ENCODE data around the gene SYNM. TPM values are rescaled to one million over a fixed set of nuclear protein-coding genes. Genes with fewer than 3 reads are reported as not detected.

The SYNM gene
- total and polyA plus RNA-seq, 2 of the 8 experiments (the other 6 are each of a cell fraction or from before 2014, with no cell fraction given) = 0.89 to 2.0 TPM

DNA sequence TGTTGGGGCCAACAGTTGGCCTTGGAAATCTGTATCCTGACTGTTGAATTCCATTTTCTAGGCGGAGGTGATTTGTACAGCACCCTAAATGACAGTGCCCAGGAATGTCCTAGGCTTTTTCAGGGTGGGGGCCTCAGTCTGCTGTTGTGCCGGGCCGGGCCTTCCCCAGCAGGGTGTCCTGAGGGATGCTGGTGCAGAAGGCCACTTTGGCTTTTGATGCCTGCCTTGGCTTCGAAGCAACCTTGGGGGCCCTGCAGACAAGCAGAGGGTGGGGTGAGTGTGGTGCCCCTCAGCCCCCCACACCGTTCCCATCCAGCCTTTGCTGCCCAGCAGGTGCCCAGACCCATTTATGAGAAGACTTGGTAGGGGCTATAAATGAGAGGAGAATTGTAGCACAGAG is 33.0 kb downstream of the SYNM start:
- no peak overlapping the region for H2BK12ac ChIP-seq (ENCODE audit: low read depth, low read length)
- no peaks in the 10 kb centered on the region for H3K23me2 ChIP-seq (ENCODE audit: low read depth, low read length)
- H4K91ac ChIP-seq (replicated peaks; ENCODE audit: insufficient read length, low read length) = no peak overlapping the region
- no peak overlapping the region for H3K27ac ChIP-seq (ENCODE audit: low read depth, low read length)
- 84% methylated on average over 5 of the region's 5 CpGs; no CpG with 5 or more reads in 1 of the 2 experiments for WGBS, 2 experiments (ENCODE audit: extremely low coverage in 1 of 2, insufficient coverage in 1 of 2, insufficient read length in 1 of 2, insufficient replicate concordance in 2 of 2, low coverage in 1 of 2, low lambda C conversion rate in 2 of 2, missing lambda C conversion rate in 1 of 2)
- H3K9ac ChIP-seq (replicated peaks in 1 of 4; ENCODE audit: extremely low read depth in 1 of 4, low read depth in 3 of 4, low read length in 3 of 4) = no peak overlapping the region
- FAIRE-seq (no peak), DNase-seq (ENCODE audit: low read depth in 1 of 2, low spot score in 2 of 2) (no peak)
- H2BK20ac ChIP-seq (ENCODE audit: low read length) = no peak overlapping the region
- ChIA-PET POLR2A (ENCODE audit: partially characterized antibody) (no interaction called here), CTCF (ENCODE audit: partially characterized antibody) (interaction anchor here (0.6 to 1.1 kb wide), 3 partner anchors 10 to 31 kb away, joined by 3 read pairs; no protein-coding TSS in a partner anchor)
- no peaks in the 10 kb centered on the region for H3K9me3 ChIP-seq (ENCODE audit: insufficient read depth in 2 of 2, low read depth in 1 of 2, low read length in 1 of 2)
- no peak overlapping the region for H2AK5ac ChIP-seq (ENCODE audit: low read depth, low read length)
- no peak overlapping the region for H2BK15ac ChIP-seq (ENCODE audit: low read length)
- peaks cover 2 to 21% (median 12%) of the 10 kb centered on the region in 4 experiments for H3K4me1 ChIP-seq (replicated peaks in 1 of 4; ENCODE audit: control insufficient read depth in 3 of 4, insufficient read depth in 4 of 4, low read length in 3 of 4)
- no peak overlapping the region for H3K18ac ChIP-seq (ENCODE audit: extremely low read depth, low read length)
- no peak overlapping the region for H3K4me3 ChIP-seq (ENCODE audit: extremely low read depth in 1 of 4, insufficient read depth in 2 of 4, low read depth in 3 of 4, low read length in 4 of 4)
- H3K23ac ChIP-seq (ENCODE audit: insufficient read length) = no peak overlapping the region
- no peaks in the 10 kb centered on the region for H3K79me2 ChIP-seq (ENCODE audit: control insufficient read depth in 1 of 2, insufficient read depth in 2 of 2, low read length in 2 of 2)
- no peak overlapping the region for H2BK5ac ChIP-seq (ENCODE audit: low read depth, low read length)
- no peaks in the 10 kb centered on the region for H3K36me3 ChIP-seq (ENCODE audit: control insufficient read depth in 2 of 4, insufficient read depth in 4 of 4, low read length in 3 of 4)
- no peak overlapping the region for H3K56ac ChIP-seq (replicated peaks; ENCODE audit: insufficient read length, low read depth, low read length)
- no peak overlapping the region for H2AFZ ChIP-seq (ENCODE audit: low read length)
- TF ChIP-seq CHD2 (IDR thresholded peaks at IDR 0.05; ENCODE audit: low read length) (no peak), YY1 (IDR thresholded peaks at IDR 0.05; ENCODE audit: low read depth, low read length) (no peak), BRCA1 (IDR thresholded peaks at IDR 0.05; ENCODE audit: low read depth, low read length) (no peak), CBX5 (IDR thresholded peaks at IDR 0.05; ENCODE audit: low read depth, low read length) (no peak), POLR2A (IDR thresholded peaks at IDR 0.05; ENCODE audit: control extremely low read depth in 1 of 2, low read depth in 2 of 2, low read length in 2 of 2) (no peak), SRF (IDR thresholded peaks at IDR 0.05; ENCODE audit: low read depth, low read length) (no peak), SIX5 (IDR thresholded peaks at IDR 0.05; ENCODE audit: low read depth, low read length) (no peak), GTF2F1 (IDR thresholded peaks at IDR 0.05; ENCODE audit: borderline replicate concordance, low read depth, low read length) (no peak), EP300 (IDR thresholded peaks at IDR 0.05; ENCODE audit: borderline replicate concordance in 1 of 2, low read depth in 2 of 2, low read length in 2 of 2) (no peak), SP2 (IDR thresholded peaks at IDR 0.05; ENCODE audit: low read length) (no peak), NANOG (IDR thresholded peaks at IDR 0.05; ENCODE audit: insufficient read depth, low read depth, low read length, poor library complexity, severe bottlenecking) (no peak), GABPA (IDR thresholded peaks at IDR 0.05; ENCODE audit: borderline replicate concordance, insufficient read depth, low read length) (no peak), TAF1 (IDR thresholded peaks at IDR 0.05; ENCODE audit: low read depth, low read length) (no peak), TCF12 (IDR thresholded peaks at IDR 0.05; ENCODE audit: low read depth, low read length) (no peak), KDM5A (IDR thresholded peaks at IDR 0.05; ENCODE audit: low read length) (no peak)
- H4K5ac ChIP-seq (ENCODE audit: insufficient read length, low read depth, low read length) = no peak overlapping the region
- no peak overlapping the region for H3K14ac ChIP-seq (ENCODE audit: insufficient read length)
- H4K20me1 ChIP-seq (replicated peaks in 1 of 2; ENCODE audit: control insufficient read depth in 1 of 2, insufficient read depth in 2 of 2, low read length in 2 of 2) = no peaks in the 10 kb centered on the region
- H3K27me3 ChIP-seq (replicated peaks in 1 of 4; ENCODE audit: control insufficient read depth in 3 of 4, extremely low read depth in 1 of 4, insufficient read depth in 3 of 4, low read length in 3 of 4) = no peaks in the 10 kb centered on the region
- H3K4ac ChIP-seq (replicated peaks; ENCODE audit: insufficient read length, low read depth, low read length) = no peak overlapping the region
- no peak overlapping the region for H3K4me2 ChIP-seq (ENCODE audit: insufficient read depth in 1 of 2, low read depth in 2 of 2, low read length in 2 of 2)
- H3K79me1 ChIP-seq (ENCODE audit: low read depth, low read length) = no peaks in the 10 kb centered on the region
- H2BK120ac ChIP-seq (replicated peaks; ENCODE audit: low read depth, low read length) = no peak overlapping the region
- no peak overlapping the region; the same call in 1 of the 2 replicates for H4K8ac ChIP-seq (ENCODE audit: extremely low read depth, insufficient read depth, low read length)
